HEK293 (cell line): ENCODE results near the gene GJA3.

ENCODE experiments used
- KLF1 ChIP-seq: fragments of 450-650 bp; formaldehyde crosslinking; IDR thresholded peaks from 2 replicates; pipeline ENCODE4 v1.5.1; 2016; ENCODE audit warnings: missing biosample characterization, missing genetic modification characterization
- ZNF121 ChIP-seq: fragments of 450-650 bp; formaldehyde crosslinking; IDR thresholded peaks from 2 replicates; pipeline ENCODE4 v1.5.1; 2016; ENCODE audit warnings: missing biosample characterization, missing genetic modification characterization
- ZNF211 ChIP-seq: fragments of 450-650 bp; formaldehyde crosslinking; IDR thresholded peaks from 2 replicates; pipeline ENCODE4 v1.5.1; 2016; ENCODE audit warnings: low read depth, missing biosample characterization, missing genetic modification characterization
- ZNF23 ChIP-seq: fragments of 450-650 bp; formaldehyde crosslinking; IDR thresholded peaks from 2 replicates; pipeline ENCODE4 v1.5.1; 2016; ENCODE audit warnings: missing biosample characterization, missing genetic modification characterization, borderline replicate concordance
- ZNF274 ChIP-seq, 2 experiments: fragments of 200-500 bp in 1 of 2; fragments of 450-650 bp in 1 of 2; sonication (Bioruptor generic) in 1 of 2; formaldehyde crosslinking in 1 of 2; IDR thresholded peaks; 2 replicates each; pipeline versions ENCODE4 v1.5.1 to v1.6.1; 2014 to 2016; ENCODE audit warnings: borderline replicate concordance in 1 of 2, inconsistent platforms in 1 of 2, low read length in 1 of 2, missing biosample characterization in 1 of 2, missing genetic modification characterization in 1 of 2
- ZNF777 ChIP-seq: fragments of 450-650 bp; formaldehyde crosslinking; IDR thresholded peaks from 2 replicates; pipeline ENCODE4 v1.5.1; 2017; ENCODE audit warnings: missing biosample characterization, missing genetic modification characterization, borderline replicate concordance
- TF ChIP-seq, protein P1 (sequence below): fragments of 450-650 bp; formaldehyde crosslinking; IDR thresholded peaks from 2 replicates; pipeline ENCODE4 v1.5.1; 2016; ENCODE audit warnings: missing biosample characterization, missing genetic modification characterization
- TF ChIP-seq, protein P2 (sequence below): fragments of 450-650 bp; formaldehyde crosslinking; optimal IDR thresholded peaks from 2 replicates; pipeline ENCODE3; 2016; ENCODE audit warnings: missing biosample characterization, mild to moderate bottlenecking, missing genetic modification characterization
- TF ChIP-seq, protein P3 (sequence below): fragments of 450-650 bp; formaldehyde crosslinking; IDR thresholded peaks from 2 replicates; pipeline ENCODE4 v1.5.1; 2016; ENCODE audit warnings: missing biosample characterization, missing genetic modification characterization, low read depth
- TF ChIP-seq, protein P4 (sequence below): fragments of 450-650 bp; formaldehyde crosslinking; IDR thresholded peaks from 2 replicates; pipeline ENCODE4 v1.5.1; 2017; ENCODE audit warnings: missing biosample characterization, missing genetic modification characterization
- TF ChIP-seq, protein P5 (sequence below): fragments of 450-650 bp; formaldehyde crosslinking; IDR thresholded peaks from 2 replicates; pipeline ENCODE4 v1.5.1; 2017; ENCODE audit warnings: missing biosample characterization, missing genetic modification characterization
- TF ChIP-seq, protein P6 (sequence below): fragments of 450-650 bp; formaldehyde crosslinking; IDR thresholded peaks from 2 replicates; pipeline ENCODE4 v1.5.1; 2016; ENCODE audit warnings: missing biosample characterization, missing genetic modification characterization

DNA sequence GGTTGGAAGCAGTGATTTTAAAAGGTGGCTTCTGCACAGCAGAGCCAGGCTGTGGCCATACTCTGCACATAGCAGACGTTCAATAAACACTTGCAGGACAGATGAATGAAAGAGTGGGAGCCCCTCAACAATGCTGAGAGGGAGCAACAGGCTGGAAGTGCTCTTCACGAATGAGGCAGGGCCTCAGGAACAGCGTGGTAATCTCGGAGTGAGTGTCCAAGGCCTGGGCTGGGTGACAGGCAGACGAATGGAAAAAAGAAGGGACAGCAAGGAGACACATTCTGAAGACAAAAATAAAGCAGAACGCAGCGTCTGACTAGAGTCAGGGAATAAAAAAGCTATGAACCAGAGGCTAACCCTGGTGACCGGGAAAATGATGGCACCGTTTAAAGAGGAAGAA, 11.1 kb downstream of the GJA3 start:
- TF ChIP-seq, protein P1, sequence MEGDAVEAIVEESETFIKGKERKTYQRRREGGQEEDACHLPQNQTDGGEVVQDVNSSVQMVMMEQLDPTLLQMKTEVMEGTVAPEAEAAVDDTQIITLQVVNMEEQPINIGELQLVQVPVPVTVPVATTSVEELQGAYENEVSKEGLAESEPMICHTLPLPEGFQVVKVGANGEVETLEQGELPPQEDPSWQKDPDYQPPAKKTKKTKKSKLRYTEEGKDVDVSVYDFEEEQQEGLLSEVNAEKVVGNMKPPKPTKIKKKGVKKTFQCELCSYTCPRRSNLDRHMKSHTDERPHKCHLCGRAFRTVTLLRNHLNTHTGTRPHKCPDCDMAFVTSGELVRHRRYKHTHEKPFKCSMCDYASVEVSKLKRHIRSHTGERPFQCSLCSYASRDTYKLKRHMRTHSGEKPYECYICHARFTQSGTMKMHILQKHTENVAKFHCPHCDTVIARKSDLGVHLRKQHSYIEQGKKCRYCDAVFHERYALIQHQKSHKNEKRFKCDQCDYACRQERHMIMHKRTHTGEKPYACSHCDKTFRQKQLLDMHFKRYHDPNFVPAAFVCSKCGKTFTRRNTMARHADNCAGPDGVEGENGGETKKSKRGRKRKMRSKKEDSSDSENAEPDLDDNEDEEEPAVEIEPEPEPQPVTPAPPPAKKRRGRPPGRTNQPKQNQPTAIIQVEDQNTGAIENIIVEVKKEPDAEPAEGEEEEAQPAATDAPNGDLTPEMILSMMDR (tag by site-specific recombination), result no peak
- TF ChIP-seq ZNF211 (tag by site-specific recombination) (no peak), KLF1 (tag by site-specific recombination) (no peak), ZNF777 (tag by site-specific recombination) (no peak), ZNF23 (tag by site-specific recombination) (no peak), ZNF274 (IDR thresholded peaks at IDR 0.05; ENCODE audit: low read length) (no peak), ZNF274 (tag by site-specific recombination; IDR thresholded peaks at IDR 0.05; ENCODE audit: borderline replicate concordance) (no peak), ZNF121 (no peak)
- TF ChIP-seq, protein P2, sequence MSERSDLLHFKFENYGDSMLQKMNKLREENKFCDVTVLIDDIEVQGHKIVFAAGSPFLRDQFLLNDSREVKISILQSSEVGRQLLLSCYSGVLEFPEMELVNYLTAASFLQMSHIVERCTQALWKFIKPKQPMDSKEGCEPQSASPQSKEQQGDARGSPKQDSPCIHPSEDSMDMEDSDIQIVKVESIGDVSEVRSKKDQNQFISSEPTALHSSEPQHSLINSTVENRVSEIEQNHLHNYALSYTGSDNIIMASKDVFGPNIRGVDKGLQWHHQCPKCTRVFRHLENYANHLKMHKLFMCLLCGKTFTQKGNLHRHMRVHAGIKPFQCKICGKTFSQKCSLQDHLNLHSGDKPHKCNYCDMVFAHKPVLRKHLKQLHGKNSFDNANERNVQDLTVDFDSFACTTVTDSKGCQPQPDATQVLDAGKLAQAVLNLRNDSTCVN, result no peak
- TF ChIP-seq, protein P3, sequence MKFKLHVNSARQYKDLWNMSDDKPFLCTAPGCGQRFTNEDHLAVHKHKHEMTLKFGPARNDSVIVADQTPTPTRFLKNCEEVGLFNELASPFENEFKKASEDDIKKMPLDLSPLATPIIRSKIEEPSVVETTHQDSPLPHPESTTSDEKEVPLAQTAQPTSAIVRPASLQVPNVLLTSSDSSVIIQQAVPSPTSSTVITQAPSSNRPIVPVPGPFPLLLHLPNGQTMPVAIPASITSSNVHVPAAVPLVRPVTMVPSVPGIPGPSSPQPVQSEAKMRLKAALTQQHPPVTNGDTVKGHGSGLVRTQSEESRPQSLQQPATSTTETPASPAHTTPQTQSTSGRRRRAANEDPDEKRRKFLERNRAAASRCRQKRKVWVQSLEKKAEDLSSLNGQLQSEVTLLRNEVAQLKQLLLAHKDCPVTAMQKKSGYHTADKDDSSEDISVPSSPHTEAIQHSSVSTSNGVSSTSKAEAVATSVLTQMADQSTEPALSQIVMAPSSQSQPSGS (tag by site-specific recombination), result no peak
- TF ChIP-seq, protein P4, sequence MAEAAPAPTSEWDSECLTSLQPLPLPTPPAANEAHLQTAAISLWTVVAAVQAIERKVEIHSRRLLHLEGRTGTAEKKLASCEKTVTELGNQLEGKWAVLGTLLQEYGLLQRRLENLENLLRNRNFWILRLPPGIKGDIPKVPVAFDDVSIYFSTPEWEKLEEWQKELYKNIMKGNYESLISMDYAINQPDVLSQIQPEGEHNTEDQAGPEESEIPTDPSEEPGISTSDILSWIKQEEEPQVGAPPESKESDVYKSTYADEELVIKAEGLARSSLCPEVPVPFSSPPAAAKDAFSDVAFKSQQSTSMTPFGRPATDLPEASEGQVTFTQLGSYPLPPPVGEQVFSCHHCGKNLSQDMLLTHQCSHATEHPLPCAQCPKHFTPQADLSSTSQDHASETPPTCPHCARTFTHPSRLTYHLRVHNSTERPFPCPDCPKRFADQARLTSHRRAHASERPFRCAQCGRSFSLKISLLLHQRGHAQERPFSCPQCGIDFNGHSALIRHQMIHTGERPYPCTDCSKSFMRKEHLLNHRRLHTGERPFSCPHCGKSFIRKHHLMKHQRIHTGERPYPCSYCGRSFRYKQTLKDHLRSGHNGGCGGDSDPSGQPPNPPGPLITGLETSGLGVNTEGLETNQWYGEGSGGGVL, result no peak
- TF ChIP-seq, protein P5, sequence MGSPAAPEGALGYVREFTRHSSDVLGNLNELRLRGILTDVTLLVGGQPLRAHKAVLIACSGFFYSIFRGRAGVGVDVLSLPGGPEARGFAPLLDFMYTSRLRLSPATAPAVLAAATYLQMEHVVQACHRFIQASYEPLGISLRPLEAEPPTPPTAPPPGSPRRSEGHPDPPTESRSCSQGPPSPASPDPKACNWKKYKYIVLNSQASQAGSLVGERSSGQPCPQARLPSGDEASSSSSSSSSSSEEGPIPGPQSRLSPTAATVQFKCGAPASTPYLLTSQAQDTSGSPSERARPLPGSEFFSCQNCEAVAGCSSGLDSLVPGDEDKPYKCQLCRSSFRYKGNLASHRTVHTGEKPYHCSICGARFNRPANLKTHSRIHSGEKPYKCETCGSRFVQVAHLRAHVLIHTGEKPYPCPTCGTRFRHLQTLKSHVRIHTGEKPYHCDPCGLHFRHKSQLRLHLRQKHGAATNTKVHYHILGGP (tag by site-specific recombination), result no peak
- TF ChIP-seq, protein P6, sequence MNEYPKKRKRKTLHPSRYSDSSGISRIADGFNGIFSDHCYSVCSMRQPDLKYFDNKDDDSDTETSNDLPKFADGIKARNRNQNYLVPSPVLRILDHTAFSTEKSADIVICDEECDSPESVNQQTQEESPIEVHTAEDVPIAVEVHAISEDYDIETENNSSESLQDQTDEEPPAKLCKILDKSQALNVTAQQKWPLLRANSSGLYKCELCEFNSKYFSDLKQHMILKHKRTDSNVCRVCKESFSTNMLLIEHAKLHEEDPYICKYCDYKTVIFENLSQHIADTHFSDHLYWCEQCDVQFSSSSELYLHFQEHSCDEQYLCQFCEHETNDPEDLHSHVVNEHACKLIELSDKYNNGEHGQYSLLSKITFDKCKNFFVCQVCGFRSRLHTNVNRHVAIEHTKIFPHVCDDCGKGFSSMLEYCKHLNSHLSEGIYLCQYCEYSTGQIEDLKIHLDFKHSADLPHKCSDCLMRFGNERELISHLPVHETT (tag by site-specific recombination), result no peak
